NCI-H345 treated with DMSO at 0.1 percent for 48 hours (cell line): ENCODE results near the gene FMNL2.
"Not testable (repeated sequence)": the region's sequence is repeated elsewhere in the genome, so short reads cannot be mapped to it uniquely, and the experiment has no call there.

ENCODE experiments used
- DNase-seq: peaks from one replicate; lab custom pipeline; 2025; ENCODE audit not compliant: unreplicated experiment; lab: John Stamatoyannopoulos, UW

FMNL2 gene

DNA sequence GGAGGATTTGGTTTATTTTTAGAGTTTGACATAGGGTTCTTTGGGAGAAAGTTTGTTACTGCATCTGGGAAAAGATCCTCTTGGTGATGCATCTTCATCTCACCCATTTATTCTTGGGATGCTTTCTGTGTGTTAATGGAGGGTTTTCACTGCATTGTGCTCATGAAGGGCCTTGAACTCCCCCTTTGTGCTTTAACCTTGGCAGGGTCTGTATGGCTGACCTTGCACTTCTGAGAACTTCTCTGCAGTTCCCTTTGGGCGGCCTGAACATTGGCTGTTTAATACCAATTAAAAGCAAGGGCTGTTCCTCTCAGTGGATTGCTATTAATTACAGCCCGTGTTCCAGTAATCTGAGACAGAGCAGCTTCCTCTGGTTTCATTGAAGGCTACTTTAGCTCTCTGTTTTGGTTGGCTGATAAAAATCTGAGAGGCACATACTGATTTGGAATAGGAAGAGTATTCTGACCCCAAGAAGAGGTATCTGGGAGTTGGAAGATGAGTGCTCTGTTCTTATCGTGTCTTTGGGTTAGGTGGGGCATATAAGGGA, 37.5 kb downstream of the FMNL2 start:
- DNase-seq, result no peak

DNA sequence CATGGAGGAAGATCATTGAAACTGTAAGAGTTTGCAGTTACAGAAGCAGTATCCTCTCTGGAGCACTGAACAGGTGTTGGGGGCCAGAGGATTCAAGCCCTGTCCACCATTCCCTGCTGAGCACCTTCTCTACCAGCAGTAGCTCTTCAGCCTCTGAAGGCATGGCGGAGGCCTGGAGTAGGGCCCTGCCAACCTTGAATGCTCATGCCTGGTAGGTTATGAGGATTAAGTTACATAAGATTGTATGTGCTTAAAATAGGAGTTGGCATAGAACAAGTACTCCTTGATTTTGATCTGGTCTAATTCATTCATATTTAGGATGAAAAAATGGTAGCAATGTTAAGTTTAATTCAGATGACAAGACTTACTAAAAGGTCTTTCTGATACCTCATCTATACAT, 40.2 kb downstream of the FMNL2 start:
- no peak for DNase-seq

DNA sequence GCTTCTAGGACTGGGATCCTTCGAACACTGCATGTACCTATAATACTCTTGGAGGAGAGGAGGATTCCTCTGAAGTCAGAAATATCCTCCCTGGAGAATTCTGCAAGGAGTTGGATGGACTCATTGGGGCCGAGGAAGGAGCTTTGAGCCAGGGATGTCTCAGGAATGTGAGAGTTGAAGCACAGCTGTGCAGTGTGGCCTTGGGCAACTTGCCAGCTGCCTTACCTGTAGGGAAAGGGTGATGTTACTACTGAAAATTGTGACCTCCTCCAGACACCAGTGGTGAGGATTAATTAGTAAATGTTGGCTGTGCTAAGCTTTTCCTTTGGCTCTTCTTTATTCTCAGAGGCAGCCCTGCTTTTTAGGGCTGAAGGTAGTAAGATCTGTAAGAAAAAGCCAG, 41.4 kb downstream of the FMNL2 start:
- no peak for DNase-seq

DNA sequence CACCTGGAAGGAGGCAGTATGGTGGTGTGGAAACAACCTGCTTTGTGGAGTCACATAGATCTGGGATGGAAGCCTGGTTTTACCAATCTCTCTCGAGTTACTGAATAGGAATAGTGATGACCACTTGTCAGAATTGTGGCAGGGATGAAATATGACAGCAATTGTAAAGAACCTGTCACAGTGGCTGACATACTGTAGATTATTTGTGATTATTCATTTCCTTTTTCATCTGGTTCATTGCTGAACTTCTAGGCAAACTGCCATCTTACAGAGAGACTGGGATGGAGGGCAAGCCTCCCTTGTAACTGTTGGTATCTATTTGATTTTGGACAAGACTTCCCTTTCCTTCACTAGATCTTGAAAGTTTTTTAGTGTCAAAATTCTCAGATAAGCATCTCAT, 42.0 kb downstream of the FMNL2 start:
- DNase-seq, result no peak

DNA sequence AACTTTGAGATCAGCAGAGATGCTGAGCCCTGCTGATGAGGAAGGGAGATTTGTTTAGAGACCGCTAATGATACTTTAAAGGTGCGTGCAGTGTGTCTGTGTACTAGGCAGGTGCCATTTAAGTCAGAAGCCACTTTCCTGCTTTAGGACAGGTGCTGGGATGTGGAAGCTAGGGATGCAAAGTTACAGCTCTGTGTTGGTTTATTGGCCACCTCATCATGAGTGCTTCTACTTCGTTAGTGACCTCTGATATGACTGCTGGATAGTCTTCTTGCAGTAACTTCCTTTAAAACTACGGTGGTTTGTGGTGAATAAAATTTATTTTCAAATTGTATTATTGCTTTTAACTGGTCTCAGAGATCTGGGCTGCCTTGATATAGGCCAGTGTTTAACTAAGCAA, 44.1 kb downstream of the FMNL2 start:
- no peak for DNase-seq

DNA sequence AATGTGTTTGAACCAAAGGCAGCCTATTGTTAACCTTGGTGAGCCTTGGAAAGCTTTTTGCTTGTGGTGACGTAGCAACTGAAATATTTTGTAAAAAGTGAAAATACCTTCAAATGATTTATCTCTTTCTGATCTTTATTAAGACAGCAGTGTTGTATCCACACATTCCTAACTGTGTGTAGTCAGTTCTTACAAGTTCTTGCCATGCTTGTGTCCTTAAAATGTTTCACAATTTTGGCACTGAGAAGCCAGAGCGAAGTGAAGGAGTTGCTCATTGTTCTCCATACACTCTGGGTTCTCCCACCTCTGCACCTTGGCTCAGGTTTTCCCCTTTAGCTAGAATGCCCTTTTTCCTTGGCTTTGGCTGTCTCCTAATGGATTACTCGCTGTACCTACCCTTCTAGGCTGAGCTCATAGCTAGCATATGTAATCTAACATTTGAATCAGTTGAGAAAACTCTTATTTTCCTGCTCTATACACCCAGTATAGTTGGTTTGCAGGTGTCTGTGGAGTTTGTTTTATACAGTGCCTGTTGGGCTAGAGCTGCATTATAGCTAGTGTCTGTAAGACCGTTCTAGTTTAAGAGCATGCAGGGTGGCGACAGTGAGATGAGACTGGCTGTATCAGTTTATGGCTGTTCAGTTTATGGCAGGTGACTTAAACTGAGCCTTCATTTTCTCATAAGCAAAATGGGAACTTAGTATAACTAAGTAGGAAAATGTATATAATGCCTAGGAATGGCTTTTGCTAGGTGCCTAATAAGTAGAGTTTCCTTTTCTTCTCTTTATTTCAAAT, 45.5 kb downstream of the FMNL2 start:
- DNase-seq, result no peak

DNA sequence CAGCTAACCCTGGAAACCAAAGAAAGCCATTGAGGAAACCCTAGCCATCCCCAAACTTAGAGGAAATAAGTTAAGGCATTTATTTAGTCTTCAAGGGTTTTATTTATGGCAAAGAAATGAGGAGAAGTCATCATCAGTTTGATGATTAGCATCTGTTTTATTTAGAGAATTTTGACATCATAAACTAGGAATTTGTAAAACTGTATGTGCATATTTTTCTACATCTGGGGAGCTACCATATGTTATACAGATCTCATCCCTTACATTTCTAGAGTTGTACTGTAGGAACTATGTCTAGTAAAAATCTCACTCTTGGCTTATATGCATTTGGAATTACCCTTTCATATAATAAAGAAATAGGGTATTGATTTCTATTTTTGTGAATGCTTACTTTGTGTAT, 48.7 kb downstream of the FMNL2 start:
- DNase-seq, result no peak

DNA sequence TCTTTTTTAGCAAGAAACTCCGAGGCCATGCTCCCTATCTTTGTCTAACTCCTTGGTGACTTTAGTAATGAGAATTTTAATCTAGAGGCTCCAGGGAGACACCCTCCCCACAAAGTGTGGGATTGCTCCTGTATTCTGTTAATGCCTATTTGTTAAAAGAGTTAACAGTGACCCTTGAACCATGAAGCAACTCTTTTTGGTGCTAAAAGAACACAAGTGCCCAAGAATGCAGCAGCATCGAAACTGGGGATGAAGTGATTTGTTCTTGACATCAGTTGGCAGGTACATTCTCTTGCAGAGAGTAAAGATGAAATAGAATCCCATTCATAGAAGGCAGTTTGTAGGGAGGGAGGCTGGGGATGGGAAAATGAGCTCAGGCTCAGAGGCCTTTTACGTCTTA, 50.0 kb downstream of the FMNL2 start:
- no peak for DNase-seq

DNA sequence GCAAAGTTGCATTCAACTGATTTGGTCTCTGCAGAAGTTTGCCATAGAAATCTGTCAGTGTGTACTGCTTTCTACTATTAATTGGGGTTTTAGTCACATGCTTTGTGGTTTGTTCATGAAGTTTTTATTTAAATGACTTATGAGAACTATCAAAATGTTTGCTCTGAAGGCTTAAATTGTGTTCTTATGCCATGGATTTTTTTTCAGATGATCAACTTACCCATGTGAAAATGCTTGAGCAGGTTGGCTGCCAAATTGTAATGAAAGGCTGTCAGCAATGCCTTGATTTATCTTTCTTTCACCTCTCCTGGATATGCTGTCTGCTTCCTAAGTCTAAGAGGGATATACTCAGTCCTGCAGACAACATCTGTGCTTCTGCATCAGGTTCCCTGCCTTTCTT, 50.7 kb downstream of the FMNL2 start:
- DNase-seq, result no peak

DNA sequence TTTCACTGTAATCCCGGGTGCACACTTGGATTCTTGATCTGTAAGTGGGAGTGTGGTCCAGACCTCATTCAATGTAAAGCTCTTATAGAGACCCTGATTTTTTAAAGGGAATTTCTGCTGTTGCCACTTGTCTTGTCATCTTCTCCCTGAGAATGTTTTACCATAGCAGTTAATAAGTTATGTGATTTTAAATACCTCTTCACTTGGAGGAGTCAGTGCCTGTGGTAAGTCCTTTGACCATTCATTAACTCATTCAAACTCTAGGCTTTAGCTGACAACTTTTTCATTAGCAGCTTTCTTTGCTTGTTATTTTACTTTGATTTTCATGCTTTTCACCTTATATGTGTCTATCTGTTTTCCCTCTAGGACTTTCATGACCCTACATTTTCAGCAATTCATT, 51.3 kb downstream of the FMNL2 start:
- no peak for DNase-seq

DNA sequence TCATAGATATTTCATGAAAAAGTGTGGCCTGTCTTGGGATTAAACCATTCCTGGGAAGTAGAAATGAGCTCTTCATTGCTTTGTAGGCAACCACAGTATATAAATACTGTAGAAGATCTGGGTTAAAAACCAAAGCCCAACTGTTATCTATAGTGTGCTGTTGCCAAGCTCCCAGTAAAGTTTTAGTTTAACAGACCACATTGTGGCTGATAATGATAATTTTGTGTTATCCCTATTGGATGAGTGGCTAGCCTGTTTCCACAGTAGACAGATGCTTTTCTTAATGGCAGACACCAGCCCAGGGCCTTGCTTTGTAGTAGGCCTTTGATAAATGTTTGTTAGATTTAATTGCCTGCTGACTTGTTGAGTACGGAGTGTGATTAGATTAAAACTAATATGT, 52.1 kb downstream of the FMNL2 start:
- DNase-seq, result no peak

DNA sequence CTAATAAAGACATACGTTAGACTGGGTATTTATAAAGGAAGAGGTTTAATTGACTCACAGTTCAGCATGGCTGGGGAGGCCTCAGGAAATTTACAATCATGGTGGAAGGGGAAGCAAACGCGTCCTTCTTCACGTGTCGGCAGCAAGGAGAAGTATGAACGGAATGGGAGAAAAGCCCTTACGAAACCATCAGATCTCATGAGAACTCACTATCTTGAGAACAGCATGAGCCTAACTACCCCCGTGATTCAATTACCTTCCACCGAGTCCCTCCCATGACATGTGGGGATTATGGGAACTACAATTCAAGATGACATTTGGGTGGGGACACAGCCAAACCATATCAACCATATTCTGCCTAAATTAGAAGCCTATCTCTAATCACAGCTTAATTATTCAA, 53.3 kb downstream of the FMNL2 start:
- not testable (repeated sequence) for DNase-seq

DNA sequence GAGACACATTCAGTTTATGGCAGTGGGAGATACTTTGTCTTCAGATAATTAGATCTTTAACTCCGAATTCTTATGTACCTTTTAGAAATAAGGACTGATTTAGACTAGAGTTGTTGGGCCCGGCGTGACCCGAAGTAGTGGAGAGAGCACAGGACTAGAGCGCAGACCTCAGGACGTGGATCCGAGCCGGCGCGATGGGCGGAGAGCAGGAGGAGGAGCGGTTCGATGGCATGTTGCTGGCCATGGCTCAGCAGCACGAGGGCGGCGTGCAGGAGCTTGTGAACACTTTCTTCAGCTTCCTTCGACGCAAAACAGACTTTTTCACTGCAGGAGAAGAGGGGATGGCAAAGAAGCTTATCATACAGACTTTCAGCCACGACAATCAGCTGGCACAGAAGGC, 54.5 kb downstream of the FMNL2 start:
- DNase-seq, result no peak

DNA sequence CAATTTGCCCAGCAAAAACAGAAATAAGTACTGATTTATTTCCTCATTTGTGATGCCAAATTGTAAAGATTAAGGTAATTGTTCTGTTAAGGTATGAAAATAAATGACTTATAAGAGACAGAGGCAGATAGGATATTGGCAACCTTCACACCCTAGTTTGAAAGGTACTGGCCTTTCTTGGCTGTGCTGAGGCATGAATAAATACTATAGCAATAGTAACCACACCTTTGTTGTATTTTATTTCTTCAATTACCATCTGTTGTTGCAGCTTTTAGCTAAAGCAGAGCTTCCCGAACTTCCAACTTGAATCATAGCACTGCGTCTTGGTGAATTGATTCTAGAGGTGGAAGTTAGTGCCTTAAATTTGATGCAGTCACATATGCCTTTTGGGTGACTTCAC, 55.9 kb downstream of the FMNL2 start:
- no peak for DNase-seq

DNA sequence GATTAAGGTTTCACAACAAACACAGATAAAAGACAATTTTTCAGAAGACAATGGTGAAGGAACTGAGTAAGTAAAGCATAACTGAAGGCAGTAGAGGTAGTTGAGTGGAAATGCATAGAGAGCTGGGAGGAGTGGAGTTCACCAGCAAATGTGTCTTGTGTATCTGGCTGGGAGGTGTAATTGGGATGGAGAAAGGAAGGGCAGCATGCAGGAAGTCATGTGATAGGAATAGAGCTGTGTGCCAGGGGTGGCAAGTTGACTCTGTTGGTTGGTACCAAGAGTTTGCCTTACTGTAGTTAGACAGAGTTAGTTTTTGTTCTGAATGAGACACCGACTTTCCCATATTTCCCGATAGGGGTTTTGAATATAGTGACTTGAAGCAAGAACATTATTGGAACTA, 56.3 kb downstream of the FMNL2 start:
- no peak for DNase-seq

DNA sequence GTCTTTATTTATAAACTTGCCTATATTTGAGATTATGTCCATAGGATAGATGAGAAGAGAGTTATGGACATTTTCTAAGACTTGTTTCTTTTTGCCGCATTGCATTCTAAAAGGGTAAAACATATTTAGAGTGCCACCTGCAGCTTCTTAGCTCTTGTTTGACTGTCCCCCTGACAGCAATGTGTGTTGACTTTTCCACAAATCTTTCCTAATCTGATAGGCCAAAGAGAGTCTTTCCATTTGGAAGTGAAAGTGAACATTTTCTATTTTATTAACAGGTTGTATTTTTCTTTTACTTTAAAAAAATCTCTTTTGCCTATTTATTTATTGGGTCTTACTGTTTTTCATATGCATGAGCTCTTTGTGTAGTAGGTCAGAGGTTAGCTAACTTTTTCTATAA, 58.4 kb downstream of the FMNL2 start:
- no peak for DNase-seq

DNA sequence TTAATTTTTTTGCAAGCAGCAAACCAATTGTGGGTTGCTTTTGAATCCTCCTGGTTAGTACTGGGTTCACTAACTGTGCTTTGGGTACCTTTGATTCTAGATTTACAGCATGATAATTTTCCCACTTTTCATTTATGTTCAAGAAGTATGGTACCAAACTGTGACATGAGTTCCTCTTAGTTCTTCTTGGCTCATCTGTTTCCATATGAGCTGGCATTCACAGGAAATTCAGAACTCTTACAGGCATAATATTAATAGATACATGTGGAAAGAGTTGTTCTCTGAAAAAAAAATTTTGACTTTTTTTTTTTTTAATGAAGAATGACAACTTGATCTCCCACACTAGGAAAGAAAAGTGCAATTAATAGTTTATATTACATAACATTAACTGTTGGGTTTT, 59.4 kb downstream of the FMNL2 start:
- DNase-seq, result no peak

DNA sequence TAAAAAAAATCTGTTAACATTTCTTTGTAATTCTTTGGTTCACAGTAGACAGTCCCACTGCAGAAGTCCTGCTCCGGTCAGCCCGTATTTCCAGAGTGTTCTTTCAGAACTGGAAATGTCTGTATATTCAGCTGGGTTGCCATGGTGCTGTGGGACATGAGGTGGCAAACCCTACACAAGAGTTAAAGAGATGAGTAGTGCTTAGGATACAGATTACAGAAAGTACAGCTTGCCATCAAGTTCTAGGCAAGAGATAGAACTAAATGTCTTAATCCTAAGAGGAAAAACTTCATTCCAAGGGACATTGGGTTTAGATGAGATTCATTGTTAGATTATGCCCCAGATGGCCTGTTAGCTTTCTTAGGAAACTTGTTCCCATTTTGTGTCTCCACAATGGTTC, 60.1 kb downstream of the FMNL2 start:
- DNase-seq, result no peak

DNA sequence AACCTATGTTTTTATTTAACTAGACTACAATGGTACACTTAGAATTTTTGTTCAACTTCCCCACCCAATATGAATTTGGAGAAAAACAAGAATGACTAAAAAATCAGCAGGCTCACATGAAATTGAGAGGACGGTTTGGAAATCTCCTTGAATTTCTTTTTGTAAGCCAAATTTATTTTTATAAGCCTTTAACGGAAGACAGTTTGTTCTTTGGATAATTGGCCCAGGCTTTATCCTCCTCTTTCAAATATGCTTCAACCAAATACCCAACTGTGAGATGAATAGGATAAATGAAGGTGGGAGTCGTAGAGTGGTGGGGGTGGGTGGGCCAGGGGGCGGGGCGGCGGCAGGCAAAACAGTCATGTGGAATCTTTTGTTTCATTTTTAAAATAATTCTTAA, 60.6 kb downstream of the FMNL2 start:
- DNase-seq, result no peak

DNA sequence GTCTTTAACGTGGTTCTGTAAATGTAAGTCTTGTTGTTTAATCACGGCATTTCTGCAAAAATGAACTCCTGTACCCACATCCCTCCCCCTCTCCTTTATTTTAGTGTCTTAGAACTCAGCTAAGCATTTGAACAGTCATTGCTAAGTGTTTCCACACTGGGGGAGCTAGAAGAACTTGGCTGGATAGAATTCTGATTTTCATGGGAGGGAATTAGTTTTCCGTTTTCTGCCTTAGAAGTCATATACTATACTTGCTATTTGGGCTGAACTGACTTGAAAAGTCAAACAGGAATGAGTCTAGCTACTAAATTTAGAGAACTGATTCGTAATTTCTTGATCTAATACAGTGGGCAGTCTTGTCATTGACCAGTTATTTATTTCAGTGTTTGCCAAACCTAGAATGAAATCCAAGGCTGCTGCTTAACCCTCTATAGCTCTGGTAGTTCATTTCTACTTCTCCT, 61.1 kb downstream of the FMNL2 start:
- DNase-seq, result no peak

DNA sequence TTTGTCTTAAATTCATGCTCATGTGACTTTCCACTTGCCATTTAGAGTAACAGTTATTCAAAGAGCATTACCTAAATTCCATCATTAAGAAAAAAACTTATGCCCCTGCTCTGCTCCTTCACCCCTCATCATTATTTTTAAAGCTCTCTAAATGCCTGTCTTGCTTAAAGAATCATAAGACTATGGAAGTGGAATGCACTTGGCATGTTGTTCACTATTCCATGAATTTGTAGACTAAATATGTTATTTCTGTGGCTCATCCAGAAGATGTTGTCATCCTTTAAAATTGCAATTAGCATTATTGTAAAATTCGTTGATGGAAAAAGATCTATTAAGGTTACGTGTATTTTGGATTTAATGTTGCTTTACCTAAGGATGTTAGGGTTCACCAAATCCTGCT, 61.8 kb downstream of the FMNL2 start:
- no peak for DNase-seq

DNA sequence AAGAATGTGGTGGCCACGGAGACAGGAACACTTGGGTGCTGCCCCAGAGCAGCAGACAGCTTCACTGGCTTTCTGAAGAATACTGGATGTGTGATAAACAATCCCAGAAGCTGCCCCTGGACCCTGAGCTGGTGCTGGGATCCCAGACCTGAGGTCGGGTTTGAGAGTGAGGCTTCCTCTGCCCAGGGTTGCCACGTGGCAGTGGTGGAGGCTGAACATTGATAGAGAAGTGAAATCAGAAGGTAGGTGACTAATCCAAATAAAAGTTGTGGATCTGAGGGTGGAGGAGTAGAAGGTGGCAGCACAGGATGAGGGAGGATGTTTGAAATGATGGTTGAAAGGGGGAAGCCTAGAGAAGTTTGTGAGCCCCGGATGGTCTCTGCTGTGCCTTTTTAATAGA, 64.0 kb downstream of the FMNL2 start:
- DNase-seq, result no peak

DNA sequence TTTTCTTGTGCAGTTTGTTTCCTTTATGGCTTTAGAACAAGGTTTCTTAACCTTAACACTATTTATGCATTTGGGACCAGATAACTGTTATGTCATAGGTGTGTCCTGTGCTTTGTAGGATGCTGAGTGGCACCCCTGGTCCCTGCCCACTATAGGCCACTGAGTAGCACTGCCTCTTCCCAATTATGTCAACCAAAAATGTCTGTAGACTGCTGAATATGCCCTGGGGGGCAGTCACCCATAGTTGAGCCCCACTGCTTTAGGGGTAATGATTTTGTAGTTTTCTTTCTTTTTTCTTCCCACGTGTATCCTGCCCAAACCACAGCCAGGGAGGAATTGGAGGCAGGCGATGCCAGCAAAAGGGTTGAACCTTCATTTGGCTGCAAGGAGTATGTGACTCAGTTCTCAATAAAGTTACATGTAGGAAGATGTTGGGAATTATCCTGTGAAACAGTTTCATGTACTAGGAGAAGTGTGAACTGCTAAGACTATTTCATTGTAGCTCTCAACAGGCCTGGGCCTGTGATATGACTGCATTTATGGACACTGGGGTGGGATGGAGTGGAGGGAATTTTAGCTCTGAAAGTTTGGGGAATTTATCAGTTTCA, 65.7 kb downstream of the FMNL2 start:
- no peak for DNase-seq
